Skeletal muscle tissue (tissue), 4 donors: ENCODE data around the gene PRTN3. TPM values are rescaled to one million over a fixed set of nuclear protein-coding genes. Genes with fewer than 3 reads are reported as not detected.

Source experiments
- H3K27ac ChIP-seq: one replicate; pipeline ENCODE4 v1.7.0; 2013; ENCODE audit warnings: mild to moderate bottlenecking, low read depth, low read length, inconsistent platforms
- H3K27me3 ChIP-seq, 3 donors: one replicate each; pipeline ENCODE4 v1.7.0; 2013; ENCODE audit warnings: low read length in 3 of 3; ENCODE audit not compliant: control insufficient read depth in 3 of 3, insufficient read depth in 3 of 3
- H3K36me3 ChIP-seq, 3 donors: one replicate each; pipeline ENCODE4 v1.7.0; 2013; ENCODE audit warnings: low read length in 3 of 3; ENCODE audit not compliant: control insufficient read depth in 3 of 3, insufficient read depth in 3 of 3
- H3K4me1 ChIP-seq, 3 donors: one replicate each; pipeline ENCODE4 v1.7.0; 2013; ENCODE audit warnings: low read length in 3 of 3, mild to moderate bottlenecking in 3 of 3; ENCODE audit not compliant: control insufficient read depth in 3 of 3, insufficient read depth in 3 of 3
- H3K4me3 ChIP-seq, 3 donors: one replicate each; pipeline ENCODE4 v1.7.0; 2013; ENCODE audit warnings: low read length in 3 of 3
- H3K9ac ChIP-seq, 3 donors: one replicate each; pipeline ENCODE4 v1.7.0; 2013; ENCODE audit warnings: low read length in 3 of 3, mild to moderate bottlenecking in 3 of 3, moderate library complexity in 2 of 3, low read depth in 1 of 3
- H3K9me3 ChIP-seq, 3 donors: one replicate each; pipeline ENCODE4 v1.7.0; 2013; ENCODE audit warnings: low read length in 3 of 3; ENCODE audit not compliant: control insufficient read depth in 3 of 3
- total RNA-seq: library from RNA; depleted of rRNA; stranded (reverse); fragments of >200 nt; gene quantifications from one replicate; pipeline ENCODE4 v1.2.3, GENCODE V29; 2014
- donor health status: Osteomylitis.

The PRTN3 gene
- total RNA-seq, 1 donor from 2014 or later = 4.7 TPM

- H3K9me3 ChIP-seq = no peaks in the 10 kb centered on the region
- H3K36me3 ChIP-seq = peaks cover 42 to 49% (median 44%) of the 10 kb centered on the region in 3 donors
- no peaks in the 10 kb centered on the region for H3K27me3 ChIP-seq
- no peak overlapping the region for H3K4me3 ChIP-seq
- no peak overlapping the region for H3K9ac ChIP-seq
- no peak overlapping the region for H3K27ac ChIP-seq
- no peaks in the 10 kb centered on the region for H3K4me1 ChIP-seq
These were observed 29.8 kb upstream of the PRTN3 start for GRCh38 chr19:810883-811489.

GRCh38 chr19:811506-812048 lies 29.2 kb upstream of the PRTN3 start:
- Histone ChIP-seq H3K9ac (no peak overlapping the region), H3K9me3 (no peaks in the 10 kb centered on the region), H3K27me3 (no peaks in the 10 kb centered on the region), H3K4me1 (no peaks in the 10 kb centered on the region), H3K36me3 (peaks cover 39 to 47% (median 41%) of the 10 kb centered on the region in 3 donors), H3K27ac (no peak overlapping the region), H3K4me3 (no peak overlapping the region)

- Histone ChIP-seq H3K27me3 (no peaks in the 10 kb centered on the region), H3K9me3 (no peaks in the 10 kb centered on the region), H3K4me1 (no peaks in the 10 kb centered on the region), H3K9ac (no peak overlapping the region), H3K36me3 (peaks cover 32 to 41% (median 35%) of the 10 kb centered on the region in 3 donors), H3K4me3 (no peak overlapping the region), H3K27ac (no peak overlapping the region)
These were observed 28.6 kb upstream of the PRTN3 start for GRCh38 chr19:812049-812746.

- Histone ChIP-seq H3K4me1 (no peaks in the 10 kb centered on the region), H3K27ac (no peak overlapping the region), H3K36me3 (peaks cover 27 to 36% (median 30%) of the 10 kb centered on the region in 3 donors), H3K9me3 (no peaks in the 10 kb centered on the region), H3K4me3 (no peak overlapping the region), H3K9ac (no peak overlapping the region), H3K27me3 (no peaks in the 10 kb centered on the region)
These were observed 28.0 kb upstream of the PRTN3 start for GRCh38 chr19:812747-813218.

GRCh38 chr19:813219-814151 lies 27.3 kb upstream of the PRTN3 start:
- Histone ChIP-seq H3K4me3 (no peak overlapping the region), H3K4me1 (no peaks in the 10 kb centered on the region), H3K9ac (no peak overlapping the region), H3K27me3 (no peaks in the 10 kb centered on the region), H3K36me3 (peaks cover 22 to 31% (median 25%) of the 10 kb centered on the region in 3 donors), H3K27ac (no peak overlapping the region), H3K9me3 (no peaks in the 10 kb centered on the region)

GRCh38 chr19:814152-815078 lies 26.4 kb upstream of the PRTN3 start:
- Histone ChIP-seq H3K27me3 (no peaks in the 10 kb centered on the region), H3K36me3 (peaks cover 18 to 27% (median 21%) of the 10 kb centered on the region in 3 donors), H3K4me3 (no peak overlapping the region), H3K9ac (no peak overlapping the region), H3K27ac (no peak overlapping the region), H3K4me1 (no peaks in the 10 kb centered on the region), H3K9me3 (no peaks in the 10 kb centered on the region)

- Histone ChIP-seq H3K4me1 (no peaks in the 10 kb centered on the region), H3K9me3 (no peaks in the 10 kb centered on the region), H3K4me3 (no peak overlapping the region), H3K27ac (no peak overlapping the region), H3K27me3 (no peaks in the 10 kb centered on the region), H3K9ac (no peak overlapping the region), H3K36me3 (peaks cover 12 to 19% (median 13%) of the 10 kb centered on the region in 3 donors)
These were observed 25.6 kb upstream of the PRTN3 start for GRCh38 chr19:815079-815774.

- Histone ChIP-seq H3K9me3 (no peaks in the 10 kb centered on the region), H3K27ac (no peak overlapping the region), H3K9ac (no peak overlapping the region), H3K4me3 (no peak overlapping the region), H3K4me1 (no peaks in the 10 kb centered on the region), H3K36me3 (peaks cover 6 to 12% (median 6%) of the 10 kb centered on the region in 3 donors), H3K27me3 (no peaks in the 10 kb centered on the region)
These were observed 24.9 kb upstream of the PRTN3 start for GRCh38 chr19:815775-816499.
